ENCODE data around the gene SETD7.

- no peak for TF ChIP-seq RBBP5 (IDR thresholded peaks at IDR 0.05; ENCODE audit: borderline replicate concordance, low read depth, low read length)
- no peak for TF ChIP-seq EZH2 (IDR thresholded peaks at IDR 0.05; ENCODE audit: low read depth, low read length, severe bottlenecking)
- TF ChIP-seq SP4 (IDR thresholded peaks at IDR 0.05; ENCODE audit: low read length) = no peak
- no peak for TF ChIP-seq EGR1 (IDR thresholded peaks at IDR 0.05; ENCODE audit: borderline replicate concordance, low read depth, low read length)
- TF ChIP-seq CTCF (IDR thresholded peaks at IDR 0.05; ENCODE audit: control extremely low read depth in 1 of 3, insufficient read depth in 1 of 3, low read depth in 1 of 3, low read length in 3 of 3) = no peak
- TF ChIP-seq USF2 (IDR thresholded peaks at IDR 0.05; ENCODE audit: low read length) = no peak
- no peak for TF ChIP-seq JUND (IDR thresholded peaks at IDR 0.05; ENCODE audit: low read length)
- TF ChIP-seq RFX5 (IDR thresholded peaks at IDR 0.05; ENCODE audit: borderline replicate concordance, low read depth, low read length) = no peak
- TF ChIP-seq POU5F1 (IDR thresholded peaks at IDR 0.05; ENCODE audit: low read depth, low read length) = no peak
Measured at GRCh38 chr4:139526928-139527327, 29.1 kb downstream of the SETD7 start.

All from H1 (cell line).